GM20431 (cell line): ENCODE results near the gene SBNO2.

Experiments used
- in situ Hi-C: fragments of 300-500 bp; cut with MseI, MboI; formaldehyde crosslinking; loops from one replicate; pipeline ENCODE4 v1.15.0; 2020; ENCODE audit warnings: low sequenced_read_pairs; ENCODE audit not compliant: unreplicated experiment

SBNO2 gene

DNA sequence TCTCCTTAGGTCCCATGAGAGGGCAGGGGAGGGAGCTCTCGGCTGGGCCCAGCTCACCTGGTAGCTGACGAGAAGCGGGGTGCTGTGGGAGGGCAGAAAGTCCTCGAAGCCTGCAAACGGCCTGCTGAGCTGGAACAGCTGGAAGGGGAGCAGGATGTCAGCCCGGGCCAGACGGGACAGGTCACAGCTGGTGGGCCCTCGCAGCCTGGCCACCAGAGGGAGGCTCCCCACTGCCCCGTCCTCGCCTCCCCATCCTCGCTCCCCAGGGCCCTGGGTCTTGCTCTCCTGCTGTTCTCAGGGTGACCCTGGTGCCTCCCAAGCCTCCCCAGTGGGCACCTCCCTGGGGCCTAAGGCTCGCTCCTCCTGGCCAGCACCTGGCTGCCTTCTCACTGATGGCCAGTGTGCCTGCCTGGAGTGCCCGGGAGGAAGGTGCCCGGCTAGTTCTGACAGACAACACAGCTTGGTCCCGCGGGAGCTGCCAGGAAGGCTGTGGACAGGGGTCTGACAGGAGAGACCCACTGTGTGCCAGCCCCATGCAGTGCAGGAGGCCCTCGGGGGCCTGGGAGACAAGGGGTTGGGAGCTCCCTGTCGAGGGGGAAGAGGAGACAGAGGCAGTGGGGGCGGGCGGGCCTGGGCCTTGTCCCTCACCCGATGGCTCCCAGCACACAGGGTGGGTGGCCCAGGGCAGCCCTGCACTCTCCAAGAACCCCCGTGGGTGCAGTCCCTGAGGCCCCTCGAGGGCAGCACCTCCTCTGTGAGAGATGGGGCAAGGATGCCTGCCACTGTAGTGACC lies 50.0 kb downstream of the SBNO2 start:
- in situ Hi-C loops, result no loop called here

DNA sequence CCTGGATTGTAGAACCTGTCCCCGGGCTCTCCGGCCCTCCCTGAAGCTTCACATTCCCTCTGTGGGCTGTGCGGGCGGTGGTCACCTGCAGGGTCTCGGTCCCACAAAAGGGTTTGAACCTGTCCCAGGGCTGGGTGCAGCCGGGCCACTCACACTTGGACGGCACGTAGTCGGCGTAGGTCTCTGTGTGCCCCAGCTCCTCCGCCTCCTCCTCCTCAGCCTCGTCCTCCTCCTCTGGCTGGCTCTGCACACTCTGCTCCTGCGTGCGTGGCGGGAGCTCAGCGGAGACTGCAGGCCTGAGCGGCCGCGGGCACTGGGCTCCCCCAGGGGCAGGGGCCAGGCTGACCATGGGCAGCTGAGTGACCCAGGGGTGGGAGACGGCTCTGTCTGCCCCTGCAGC lies 50.7 kb downstream of the SBNO2 start:
- in situ Hi-C loops, result no loop called here

DNA sequence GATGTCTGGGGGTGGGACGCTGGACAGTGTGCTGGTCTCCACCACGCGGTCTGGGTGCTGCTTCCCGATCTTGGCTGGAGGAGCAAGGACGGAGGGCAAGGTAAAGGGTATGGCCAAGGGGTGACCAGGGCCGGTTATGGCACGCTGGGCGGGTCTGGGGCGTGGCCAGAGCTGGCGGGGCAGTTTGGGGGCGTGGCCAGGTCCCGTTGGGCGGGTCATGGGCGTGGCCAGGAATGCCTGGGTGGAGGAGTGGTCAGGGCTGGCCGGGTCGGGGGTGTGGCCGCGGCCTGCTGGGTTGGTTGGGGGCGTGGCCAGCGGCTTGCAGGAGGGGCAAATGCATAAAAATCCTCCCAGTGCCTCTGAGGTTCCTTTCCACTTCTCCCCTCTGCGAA lies 51.1 kb downstream of the SBNO2 start:
- in situ Hi-C loops, result no loop called here

DNA sequence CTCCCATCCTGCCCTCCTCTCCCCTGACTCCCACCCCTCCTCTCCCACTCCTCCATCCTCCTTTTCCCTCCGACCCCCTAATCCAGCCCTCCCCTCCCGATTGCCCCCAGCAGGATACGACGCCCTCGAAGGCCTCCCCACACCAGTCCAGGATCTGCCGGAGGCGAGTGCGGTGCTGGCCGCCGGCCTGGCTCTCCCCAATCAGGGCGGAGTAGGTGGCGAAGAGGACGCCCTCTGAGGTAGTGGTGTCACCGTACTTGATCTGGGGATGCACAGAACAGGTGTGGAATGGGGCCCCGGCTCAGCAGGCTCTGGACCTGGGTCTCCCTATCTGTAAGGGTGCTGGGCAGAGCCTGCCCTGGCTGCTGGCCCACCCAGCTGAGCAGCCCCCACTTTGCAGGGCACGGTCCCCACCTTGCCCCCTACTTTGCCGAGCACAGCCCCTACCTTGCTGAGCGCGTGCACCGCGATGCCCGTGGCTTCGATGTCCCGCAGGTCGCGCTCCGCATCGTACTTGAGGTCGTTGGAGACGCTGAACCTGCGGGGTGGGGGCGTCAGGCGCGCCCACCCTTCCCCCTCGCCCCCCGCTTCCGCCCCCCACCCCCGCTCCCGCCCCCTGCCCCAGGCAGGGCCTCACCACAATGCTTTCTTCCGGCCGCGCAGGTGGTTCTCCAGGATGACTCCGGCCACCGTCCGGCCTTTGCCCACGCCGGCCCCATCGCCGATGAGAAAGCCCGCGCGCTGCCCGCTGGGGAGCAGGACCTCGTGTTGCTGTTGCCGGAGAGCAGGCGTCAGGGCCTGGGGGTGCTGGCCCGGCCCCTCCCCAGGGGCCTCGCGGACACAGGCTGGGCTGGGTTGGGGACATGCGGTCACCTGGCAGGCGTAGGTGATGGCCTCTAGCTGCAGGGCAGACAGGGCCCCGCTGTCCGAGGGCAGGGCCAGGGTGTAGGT lies 51.8 kb downstream of the SBNO2 start:
- in situ Hi-C loops, result no loop called here

DNA sequence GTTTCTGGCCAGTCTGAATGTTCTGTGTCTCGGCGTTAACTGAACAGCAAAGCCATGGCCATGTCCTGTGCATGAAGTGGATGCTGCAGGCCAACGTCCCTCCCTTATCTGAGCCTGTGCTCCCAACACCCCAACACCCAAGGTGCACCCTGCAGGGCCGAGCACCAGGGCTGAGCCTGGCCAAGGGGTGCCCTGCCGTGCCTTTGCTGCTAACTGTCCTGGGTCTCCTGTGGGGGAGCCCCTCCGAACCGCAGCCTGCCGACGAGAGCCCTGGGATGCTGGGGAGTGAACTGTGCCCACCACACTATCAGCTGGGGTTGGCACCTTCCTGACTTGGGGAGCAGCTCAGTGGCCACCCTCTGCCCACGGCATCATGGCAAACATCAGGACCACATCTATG lies 52.7 kb downstream of the SBNO2 start:
- in situ Hi-C loops, result no loop called here

DNA sequence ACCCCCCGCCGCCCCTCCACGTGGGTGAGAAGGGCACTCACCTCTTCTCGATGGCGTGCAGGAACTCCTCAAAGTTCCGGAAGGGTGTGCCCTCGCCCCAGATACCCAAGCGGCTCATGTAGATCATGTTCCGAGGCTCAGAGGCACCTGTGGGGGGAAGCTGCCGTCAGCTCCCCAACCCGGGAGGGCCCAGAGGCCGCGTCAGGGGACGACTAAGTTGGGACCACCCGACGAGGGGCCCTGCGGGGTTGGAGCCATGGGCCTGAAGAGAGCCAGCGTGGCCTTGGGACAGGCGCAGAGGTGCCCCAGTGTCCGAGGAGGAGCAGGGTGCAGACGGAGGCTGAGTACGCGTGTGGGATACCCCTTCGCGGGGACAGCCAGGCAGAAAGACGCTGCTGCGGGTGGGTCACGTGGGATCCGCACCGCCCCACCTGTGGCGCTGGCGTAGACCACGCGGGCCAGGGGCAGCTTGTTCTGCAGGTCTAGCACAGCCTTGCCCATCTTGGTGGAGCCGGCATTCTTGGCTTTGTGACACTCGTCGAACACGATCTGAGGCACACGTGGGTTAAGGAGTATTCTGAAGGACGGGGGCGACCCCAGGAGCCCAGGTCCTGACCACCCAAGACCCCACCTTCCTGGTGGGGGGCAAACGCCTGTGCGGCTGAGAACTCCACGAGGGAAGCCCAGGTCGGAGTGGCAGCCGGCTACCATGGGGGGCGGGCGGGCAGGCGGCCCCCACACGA lies 54.4 kb downstream of the SBNO2 start:
- in situ Hi-C loops, result loop anchor here (10.0 kb wide), 1 partner anchor 65 kb away; no protein-coding TSS in a partner anchor

DNA sequence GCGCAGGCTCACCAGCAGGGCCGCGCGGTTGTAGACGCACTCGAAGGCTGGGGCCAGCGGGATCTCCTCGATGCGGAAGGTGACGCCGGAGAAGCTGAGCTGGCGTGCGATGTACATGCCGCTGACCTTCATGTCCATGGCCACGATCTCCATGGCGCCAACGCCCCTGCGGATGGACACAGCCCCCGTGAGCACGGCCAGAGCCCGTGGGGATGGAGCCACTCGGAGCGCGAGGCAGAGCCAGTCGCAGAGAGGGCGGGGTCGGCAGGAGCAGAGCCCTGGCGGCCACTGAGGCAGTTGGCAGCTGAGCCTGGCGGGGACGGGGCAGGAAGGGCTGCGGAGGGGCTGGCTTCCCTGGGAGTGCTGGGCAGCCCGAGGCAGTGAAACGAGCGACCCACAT lies 55.1 kb downstream of the SBNO2 start:
- in situ Hi-C loops, result loop anchor here (10.0 kb wide), 1 partner anchor 66 kb away; no protein-coding TSS in a partner anchor

DNA sequence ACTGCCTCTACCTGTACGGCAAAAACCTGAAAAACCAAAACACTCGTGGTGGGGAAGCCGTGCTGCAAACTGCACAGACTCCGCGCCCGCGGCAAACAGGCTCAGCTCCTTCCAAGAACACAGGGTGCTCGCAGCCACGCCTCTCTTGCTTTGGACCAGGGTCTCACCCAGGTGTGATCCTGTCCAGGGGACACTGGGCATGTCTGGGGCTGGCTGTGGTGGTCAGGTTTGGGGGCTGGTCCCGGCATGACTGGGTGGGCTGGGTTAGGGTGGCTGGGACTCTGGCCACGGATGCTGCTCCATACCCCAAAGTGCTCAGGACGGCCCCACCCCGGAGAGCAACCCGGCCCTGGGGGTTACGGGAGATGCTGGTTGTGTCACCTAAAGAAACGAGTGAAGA lies 56.4 kb downstream of the SBNO2 start:
- in situ Hi-C loops, result loop anchor here (10.0 kb wide), 1 partner anchor 67 kb away; no protein-coding TSS in a partner anchor

DNA sequence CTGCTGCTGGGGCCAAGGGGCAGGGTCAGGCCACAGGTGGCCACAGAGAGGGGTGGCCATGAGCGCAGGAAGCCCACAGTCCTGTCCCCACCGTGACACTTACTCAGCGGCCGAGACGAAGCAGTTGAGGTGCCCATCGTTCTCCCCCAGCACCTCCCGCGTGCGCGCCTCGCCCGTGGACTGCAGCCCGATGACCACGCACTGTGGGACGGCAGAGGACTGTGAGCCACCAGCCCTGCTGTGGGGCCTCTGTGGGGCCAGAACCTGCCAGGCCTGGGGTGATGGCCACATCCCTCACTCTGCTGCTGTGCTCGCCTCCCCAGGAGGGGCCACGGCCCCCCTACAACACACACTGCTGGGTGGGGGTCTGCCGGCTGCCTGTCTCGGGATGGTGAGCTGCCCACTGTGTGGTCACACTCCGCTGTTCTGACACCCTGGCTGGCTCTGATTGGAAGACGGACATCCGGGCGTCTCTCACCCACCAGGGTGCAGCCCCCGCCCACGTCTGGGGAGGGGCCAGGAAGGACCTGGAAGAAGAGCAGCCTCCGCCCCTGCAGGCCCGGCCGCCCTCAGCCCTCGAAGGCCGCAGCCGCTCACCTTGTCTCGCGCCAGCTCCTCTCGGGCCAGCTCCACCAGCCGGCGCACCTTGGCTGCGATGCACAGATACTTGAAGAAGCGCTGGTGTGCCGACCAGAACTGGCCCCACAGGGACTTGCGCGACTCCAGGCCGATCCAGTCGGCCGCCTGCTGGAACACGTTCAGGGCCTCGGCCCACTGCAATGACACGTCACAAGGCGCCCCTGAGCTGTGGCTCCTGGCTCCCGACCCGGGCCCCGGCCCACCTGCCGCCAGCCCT lies 57.1 kb downstream of the SBNO2 start:
- in situ Hi-C loops, result loop anchor here (10.0 kb wide), 1 partner anchor 68 kb away; no protein-coding TSS in a partner anchor

DNA sequence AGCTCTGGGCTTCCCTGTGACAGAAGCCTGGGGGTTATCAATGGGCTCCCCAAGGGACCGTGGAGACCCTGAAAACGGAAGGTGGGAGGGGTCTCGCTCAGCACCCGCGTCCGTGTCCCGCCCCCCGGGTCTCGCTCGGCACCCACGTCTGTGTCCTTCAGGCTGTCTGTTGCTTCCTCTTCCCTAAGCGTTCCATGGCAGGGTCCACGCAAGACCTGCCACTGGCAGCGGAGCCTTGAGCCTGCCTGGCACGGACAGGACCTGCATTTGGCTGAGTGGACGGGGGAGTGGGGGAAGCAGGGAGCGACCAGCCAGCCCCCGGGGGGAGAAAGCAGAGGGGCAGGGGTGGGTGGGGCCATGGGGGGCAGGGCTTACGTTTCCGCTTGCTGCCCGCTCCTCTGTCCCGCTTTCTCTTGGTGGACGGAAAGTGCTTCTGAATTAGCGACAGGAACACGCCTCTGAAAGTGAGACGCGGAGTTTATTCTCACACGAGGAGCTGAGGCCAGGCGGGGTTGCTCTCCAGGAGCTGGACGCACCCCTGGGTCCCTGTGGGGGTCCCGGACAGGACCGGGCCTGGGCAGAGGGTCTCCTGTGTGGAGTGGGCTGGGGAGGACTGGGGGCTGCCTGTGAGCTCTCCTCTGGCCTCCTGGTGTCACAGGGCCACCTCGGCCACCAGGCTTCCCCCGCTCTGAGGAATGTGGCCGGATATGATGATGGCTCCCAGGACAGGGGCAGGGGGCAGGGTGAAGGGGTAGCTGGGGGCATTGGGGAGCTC lies 58.2 kb downstream of the SBNO2 start:
- in situ Hi-C loops, result loop anchor here (10.0 kb wide), 1 partner anchor 69 kb away; no protein-coding TSS in a partner anchor

DNA sequence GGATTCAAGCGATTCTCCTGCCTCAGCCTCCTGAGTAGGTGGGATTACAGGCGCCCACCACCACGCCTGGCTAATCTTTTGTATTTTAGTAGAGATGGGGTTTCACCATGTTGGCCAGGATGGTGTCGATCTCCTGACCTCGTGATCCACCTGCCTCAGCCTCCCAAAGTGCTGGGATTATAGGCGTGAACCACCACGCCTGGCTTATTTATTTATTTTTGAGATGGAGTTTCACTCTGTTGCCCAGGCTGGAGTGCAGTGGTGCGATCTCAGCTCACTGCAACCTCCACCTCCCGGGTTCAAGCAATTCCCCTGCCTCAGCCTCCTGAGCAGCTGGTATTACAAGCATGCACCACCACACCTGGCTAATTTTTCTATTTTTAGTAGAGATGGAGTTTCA lies 59.3 kb downstream of the SBNO2 start:
- in situ Hi-C loops, result loop anchor here (10.0 kb wide), 1 partner anchor 70 kb away; no protein-coding TSS in a partner anchor

DNA sequence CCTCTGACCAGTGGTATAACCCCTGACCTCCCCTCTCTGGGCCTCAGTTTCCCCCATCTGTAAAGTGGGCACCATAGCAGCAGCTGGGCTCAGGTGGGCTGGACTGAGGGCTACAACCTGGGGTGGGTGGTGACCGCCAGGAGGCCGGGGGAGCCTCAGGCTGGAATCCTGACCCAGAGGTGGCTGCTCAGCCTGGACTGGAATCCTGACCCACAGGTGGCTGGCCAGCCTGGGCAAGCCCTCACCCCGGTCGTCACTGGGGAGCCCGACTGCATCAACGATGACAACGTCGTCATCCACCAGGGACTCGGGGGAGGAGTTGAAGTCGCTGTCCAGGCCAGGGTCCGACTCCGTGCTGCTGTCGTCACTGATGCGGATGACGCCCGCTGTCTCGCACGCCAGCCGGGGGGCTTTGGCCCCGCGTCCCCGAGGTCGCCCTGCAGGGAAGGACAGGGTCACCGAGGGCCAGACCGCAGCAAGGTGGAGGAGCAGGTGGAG lies 60.0 kb downstream of the SBNO2 start:
- in situ Hi-C loops, result loop anchor here (10.0 kb wide), 1 partner anchor 71 kb away; no protein-coding TSS in a partner anchor

DNA sequence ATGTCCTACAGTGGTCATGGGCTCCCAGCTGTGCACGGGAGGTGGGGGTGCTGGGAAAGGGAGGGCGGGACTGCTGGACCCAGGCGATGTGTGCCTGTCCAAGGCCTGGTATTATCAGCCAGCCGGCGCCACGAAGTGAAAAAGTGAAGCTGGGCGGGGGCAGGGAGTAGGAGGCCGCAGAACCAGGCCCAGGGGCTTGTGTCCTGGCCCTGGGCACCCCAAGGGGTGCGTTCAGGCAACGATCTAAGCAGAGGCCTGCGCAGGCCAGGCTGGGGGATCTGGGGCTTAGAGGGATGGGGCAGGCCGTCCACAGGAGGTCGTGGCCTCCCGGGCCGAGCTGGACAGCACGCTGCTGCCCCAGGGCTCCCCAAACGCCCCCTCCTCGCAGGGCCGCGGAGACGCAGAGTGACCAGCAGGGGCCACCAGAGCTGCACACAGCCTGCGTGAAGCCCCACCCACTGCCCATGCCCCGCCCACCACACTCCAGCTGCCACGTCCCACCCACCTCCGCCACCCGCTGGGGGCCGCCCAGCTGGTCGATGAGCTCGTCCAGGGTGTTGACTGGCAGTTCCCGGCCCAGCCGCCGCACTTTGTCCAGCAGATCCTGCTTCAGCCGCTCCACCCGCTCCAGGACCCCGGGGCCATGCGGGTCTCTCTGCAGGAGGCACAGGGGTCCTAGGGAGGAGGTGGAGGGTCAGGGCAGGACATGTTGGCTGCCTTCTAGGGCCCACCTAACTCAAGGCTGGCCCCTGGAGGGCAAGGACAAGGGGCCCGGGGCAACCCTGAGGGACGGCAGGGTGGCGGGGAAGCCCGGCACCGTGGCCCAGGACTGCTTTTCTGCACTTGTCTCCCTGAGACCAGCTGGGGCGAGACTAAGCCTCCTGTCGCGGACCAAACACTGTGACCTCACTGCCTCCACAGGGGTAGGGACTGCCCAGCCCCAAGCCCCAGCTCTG lies 60.8 kb downstream of the SBNO2 start:
- in situ Hi-C loops, result loop anchor here (10.0 kb wide), 1 partner anchor 71 kb away; no protein-coding TSS in a partner anchor

DNA sequence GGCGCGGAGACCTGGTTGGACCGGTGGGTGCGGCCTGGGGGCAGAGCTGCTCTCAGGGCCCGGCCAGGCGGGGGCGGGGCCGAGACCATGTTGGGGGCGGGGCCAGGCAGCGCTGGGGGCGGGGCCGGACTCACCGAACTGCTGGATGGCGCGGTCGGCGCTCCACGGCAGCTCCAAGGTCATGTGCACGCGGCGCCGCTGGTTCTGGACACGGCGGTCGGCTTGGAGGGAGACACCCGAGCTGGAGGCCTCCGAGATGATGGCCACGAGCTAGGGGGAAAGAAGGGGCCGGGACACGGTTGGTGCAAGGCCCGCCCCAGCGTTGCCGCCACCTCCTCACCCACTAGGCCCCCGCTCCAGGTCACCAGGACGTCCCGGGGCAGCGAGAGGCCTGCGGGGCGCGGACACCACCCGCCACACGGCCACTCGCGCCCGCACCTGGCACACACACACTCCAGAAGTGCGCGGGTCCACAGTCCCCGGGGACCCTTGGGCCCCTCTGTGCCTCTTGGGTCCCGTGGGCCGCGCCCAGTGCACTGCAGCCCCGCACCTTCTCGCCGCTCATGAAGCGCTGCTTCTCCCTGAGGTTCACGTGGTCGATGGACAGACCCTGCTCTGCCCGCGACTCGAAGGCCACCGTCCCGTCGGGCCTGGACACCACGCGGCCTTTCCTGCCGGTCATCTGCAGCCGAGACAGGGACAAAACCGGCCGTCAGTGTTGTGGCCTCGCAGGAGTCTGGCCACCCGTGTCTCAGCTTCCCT lies 61.6 kb downstream of the SBNO2 start:
- in situ Hi-C loops, result loop anchor here (10.0 kb wide), 1 partner anchor 72 kb away; no protein-coding TSS in a partner anchor

DNA sequence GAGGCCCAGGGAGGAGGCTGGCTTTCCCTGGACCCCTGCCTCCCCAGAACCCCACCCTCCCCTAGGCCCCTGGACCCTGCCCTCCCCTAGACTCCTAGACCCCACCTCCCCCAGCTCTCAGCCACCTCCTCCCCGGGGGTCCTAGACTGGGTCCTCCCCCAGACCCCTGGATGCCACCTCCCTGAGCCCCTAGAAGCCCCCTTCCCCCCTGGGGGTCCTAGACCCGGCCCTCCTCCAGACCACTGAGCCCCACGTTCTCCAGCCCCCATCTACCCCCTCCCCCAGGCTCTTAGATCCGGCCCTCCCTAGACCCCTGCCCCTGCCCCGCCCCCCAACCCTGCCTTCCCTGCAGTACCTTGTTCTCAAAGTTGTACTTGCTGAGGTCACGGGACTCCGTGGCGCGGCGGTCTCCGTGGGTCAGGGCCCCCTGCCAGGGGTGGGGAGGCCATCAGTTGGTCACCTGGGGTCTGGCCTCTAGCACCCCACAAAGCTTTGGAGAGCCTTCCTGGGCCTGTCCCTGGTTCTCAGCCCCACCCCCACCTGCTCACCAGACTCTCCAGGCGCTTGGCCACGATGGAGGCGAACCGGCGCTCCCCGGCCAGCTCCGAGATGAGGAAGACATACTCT lies 62.3 kb downstream of the SBNO2 start:
- in situ Hi-C loops, result loop anchor here (10.0 kb wide), 1 partner anchor 73 kb away; no protein-coding TSS in a partner anchor
